K562 (cell line): ENCODE data around the gene DIAPH1. TPM values are rescaled to one million over a fixed set of nuclear protein-coding genes. Genes with fewer than 3 reads are reported as not detected.

Source experiments
- ATAC-seq: fragments of 200-7000 bp; cut with Tn5 transposase; 3 replicates; pipeline ENCODE4 v1.9.1; 2020; ENCODE audit warnings: moderate library complexity
- BruUV-seq: library from RNA; stranded (reverse); fragments of 400-500 nt; replicated peaks from 2 replicates; lab custom pipeline; 2021; lab: Mats Ljungman, UMichigan
- CTCF ChIA-PET: fragments of 300-600 bp; formaldehyde crosslinking; extraction: SDS; loops from one replicate; lab custom pipeline; 2021; ENCODE audit warnings: low intra/inter-chr PET ratio; lab: Yijun Ruan, JAX
- POLR2A ChIA-PET: fragments of 300-600, 350-650 bp; sonication (Branson Sonifier 250); formaldehyde crosslinking; extraction: SDS; loops from one replicate; lab custom pipeline; 2021; ENCODE audit warnings: antibody characterized with exemption, inconsistent platforms; lab: Yijun Ruan, JAX
- DNase-seq, 4 experiments: peaks; one replicate each; pipeline versions ENCODE4 v3.0.0 to v3.0.0-alpha.2; 2011 to 2018; ENCODE audit warnings: low spot score in 3 of 4, mixed read lengths in 3 of 4; ENCODE audit errors: extremely low read depth in 1 of 4
- FAIRE-seq: peaks from 2 replicates; lab custom pipeline; 2011; peaks lifted over from hg19 to GRCh38; lab: Jason Lieb, UNC
- H2AFZ ChIP-seq: 2 replicates; pipeline ENCODE4 v1.6.0; 2011; ENCODE audit warnings: low read depth, low read length, control low read depth, inconsistent platforms
- H3K27ac ChIP-seq: fragments of 200-600 bp; 3 replicates; pipeline ENCODE4 v1.8.0; 2011; ENCODE audit warnings: low read depth, mild to moderate bottlenecking, control low read depth, inconsistent platforms, low read length, moderate library complexity, mixed read lengths; ENCODE audit errors: extremely low read depth
- H3K27me3 ChIP-seq, 2 experiments: fragments of 300-600 bp in 1 of 2; 2 replicates in 1 of 2; 3 replicates in 1 of 2; pipeline versions ENCODE4 v1.6.0 to v1.8.0; 2011; ENCODE audit warnings: inconsistent platforms in 2 of 2, low read length in 2 of 2, mild to moderate bottlenecking in 1 of 2, mixed read lengths in 1 of 2, moderate library complexity in 1 of 2; ENCODE audit not compliant: control insufficient read depth in 2 of 2, insufficient read depth in 2 of 2
- H3K36me3 ChIP-seq: fragments of 300-600 bp; 3 replicates; pipeline ENCODE4 v1.8.0; 2011; ENCODE audit warnings: mild to moderate bottlenecking, low read length, inconsistent platforms; ENCODE audit not compliant: control insufficient read depth, insufficient read depth
- H3K4me1 ChIP-seq, 2 experiments: fragments of 200-600 bp in 1 of 2; replicated peaks in 1 of 2; 2 replicates in 1 of 2; 3 replicates in 1 of 2; pipeline versions ENCODE4 v1.5.1 to v1.8.0; 2011; ENCODE audit warnings: inconsistent platforms in 2 of 2, low read length in 2 of 2, mild to moderate bottlenecking in 1 of 2, mixed read lengths in 1 of 2, moderate library complexity in 1 of 2; ENCODE audit not compliant: control insufficient read depth in 2 of 2, insufficient read depth in 2 of 2
- H3K4me2 ChIP-seq: 2 replicates; pipeline ENCODE4 v1.6.1; 2011; ENCODE audit warnings: low read length, control low read depth, inconsistent platforms, mixed read lengths; ENCODE audit not compliant: insufficient read depth
- H3K4me3 ChIP-seq: fragments of 200-600 bp; sonication (generic), shearing (Covaris generic); 2 replicates; pipeline ENCODE4 v1.5.1; 2016; ENCODE audit warnings: control low read depth, inconsistent platforms
- H3K79me2 ChIP-seq: fragments of 200-600 bp; 3 replicates; pipeline ENCODE4 v1.8.0; 2011; ENCODE audit warnings: low read length, inconsistent platforms; ENCODE audit not compliant: control insufficient read depth, insufficient read depth
- H3K9ac ChIP-seq, 2 experiments: 2 replicates each; pipeline versions ENCODE4 v1.6.0 to v1.6.1; 2011; ENCODE audit warnings: low read depth in 2 of 2, low read length in 2 of 2, control low read depth in 1 of 2, inconsistent platforms in 1 of 2, mild to moderate bottlenecking in 1 of 2, mixed read lengths in 1 of 2; ENCODE audit not compliant: insufficient read depth in 1 of 2
- H3K9me1 ChIP-seq: one replicate; pipeline ENCODE4 v1.6.0; 2011; ENCODE audit warnings: inconsistent platforms, mild to moderate bottlenecking, low read length, moderate library complexity; ENCODE audit not compliant: control insufficient read depth, insufficient read depth
- H3K9me3 ChIP-seq: replicated peaks from 2 replicates; pipeline ENCODE4 v1.5.1; 2011; ENCODE audit warnings: low read depth, low read length, inconsistent platforms; ENCODE audit not compliant: control insufficient read depth, insufficient read depth
- H4K20me1 ChIP-seq: replicated peaks from 2 replicates; pipeline ENCODE4 v1.6.1; 2011; ENCODE audit warnings: low read length, inconsistent platforms, mixed read lengths; ENCODE audit not compliant: control insufficient read depth, insufficient read depth
- KDM5B ChIP-seq: fragments of 200-600 bp; sonication (generic); IDR thresholded peaks from 2 replicates; pipeline ENCODE4 v1.6.1; 2012; ENCODE audit warnings: low read depth, mild to moderate bottlenecking, moderate library complexity, low read length, control low read depth, inconsistent platforms; ENCODE audit not compliant: insufficient replicate concordance
- MCM7 ChIP-seq, 2 experiments: fragments of 450-650 bp; IDR thresholded peaks; 2 replicates each; pipeline ENCODE4 v1.6.1; 2016 to 2018
- NELFE ChIP-seq: IDR thresholded peaks from 2 replicates; pipeline ENCODE4 v1.6.1; 2011; ENCODE audit warnings: mild to moderate bottlenecking; ENCODE audit not compliant: insufficient read depth, insufficient read length
- NEUROD1 ChIP-seq: fragments of 150-350 bp; IDR thresholded peaks from 2 replicates; pipeline ENCODE4 v1.6.1; 2014; ENCODE audit warnings: borderline replicate concordance, low read length, low read depth; ENCODE audit not compliant: partially characterized antibody
- NFE2L1 ChIP-seq: fragments of 450-650 bp; IDR thresholded peaks from 2 replicates; pipeline ENCODE4 v1.6.1; 2016; ENCODE audit warnings: missing genetic modification characterization, low read depth, mild to moderate bottlenecking, missing compliant biosample characterization, moderate library complexity, borderline replicate concordance
- SNIP1 ChIP-seq: fragments of 450-650 bp; IDR thresholded peaks from 2 replicates; pipeline ENCODE4 v1.7.1; 2017; ENCODE audit warnings: low read depth, mild to moderate bottlenecking
- SRSF1 ChIP-seq: fragments of 200-400 bp; formaldehyde crosslinking; IDR thresholded peaks from 2 replicates; pipeline ENCODE4 v1.6.1; 2017; ENCODE audit warnings: mild to moderate bottlenecking, low read depth, low read length, moderate library complexity
- STAT5B ChIP-seq: fragments of 250-450 bp; sonication (Bioruptor Pico); IDR thresholded peaks from 2 replicates; pipeline ENCODE4 v1.8.0; 2021; ENCODE audit warnings: mild to moderate bottlenecking, inconsistent platforms
- TCF7L2 ChIP-seq: fragments of 150-350 bp; IDR thresholded peaks from 2 replicates; pipeline ENCODE4 v1.6.1; 2016; ENCODE audit warnings: low read depth, mild to moderate bottlenecking, low read length, moderate library complexity
- ZNF408 ChIP-seq: fragments of 250-450 bp; sonication (Bioruptor Pico); IDR thresholded peaks from 2 replicates; pipeline ENCODE4 v1.4.0; 2020; ENCODE audit warnings: low read depth, mild to moderate bottlenecking, moderate library complexity
- ZNF444 ChIP-seq: fragments of 250-450 bp; sonication (Bioruptor Pico); IDR thresholded peaks from 2 replicates; pipeline ENCODE4 v1.4.0; 2020; ENCODE audit warnings: mild to moderate bottlenecking, moderate library complexity
- ZNF707 ChIP-seq: fragments of 250-450 bp; sonication (Bioruptor Pico); conservative IDR thresholded peaks from 2 replicates; pipeline ENCODE4 v1.8.0; 2022; ENCODE audit warnings: inconsistent platforms, mild to moderate bottlenecking, moderate library complexity
- ZNF75A ChIP-seq: fragments of 450-650 bp; formaldehyde crosslinking; IDR thresholded peaks from 2 replicates; pipeline ENCODE4 v1.4.0; 2020; ENCODE audit warnings: mild to moderate bottlenecking
- WGBS: fragments of 100-300 bp; shearing (Covaris generic); methylation state at CpG from one replicate; pipeline ENCODE4 v1.1.6; 2016; ENCODE audit warnings: low coverage, mixed read lengths; ENCODE audit not compliant: insufficient coverage; ENCODE audit errors: missing lambda C conversion rate; 5-methylcytosine and 5-hydroxymethylcytosine counted together
- in situ Hi-C: fragments of 300-500 bp; cut with MboI; formaldehyde crosslinking; loops from 4 replicates; pipeline ENCODE4 v1.15.0; 2018; ENCODE audit warnings: inconsistent platforms, mixed read lengths
- intact Hi-C: fragments of 100-400 bp; cut with micrococcal nuclease; formaldehyde crosslinking; loops from 2 replicates; pipeline ENCODE4 v1.14.2; 2022
- polyA plus RNA-seq, 8 experiments: library from polyadenylated mRNA; depleted of rRNA in 4 of 8; stranded (reverse) in 5 of 8; unstranded in 3 of 8; fragments of >200 nt; fragmentation: Nextera tagmentation in 2 of 8; fragmentation: Illumina TruSeq in 1 of 8; extraction: Ambion mirVana in 2 of 8; extraction: Trizol in 1 of 8; gene quantifications; 2 replicates each; pipeline versions ENCODE4 v1.2.1 to v1.2.3, GENCODE V29; 2011 to 2014; ENCODE audit warnings: inconsistent platforms in 1 of 8, missing spikeins in 1 of 8
- total RNA-seq, 7 experiments: library from RNA; depleted of rRNA in 6 of 7; stranded (reverse); fragments of >200 nt in 6 of 7; fragmentation: Illumina TruSeq in 2 of 7; extraction: Trizol in 2 of 7; gene quantifications; 2 replicates each; pipeline versions ENCODE4 v1.2.1 to v1.2.3, GENCODE V29; 2011 to 2021; ENCODE audit warnings: low replicate concordance in 1 of 7
- TF ChIP-seq, protein P1 (sequence below): fragments of 200-800 bp; sonication (Bioruptor generic); IDR thresholded peaks from 2 replicates; pipeline ENCODE4 v1.6.1; 2016; ENCODE audit warnings: missing genetic modification characterization, missing compliant biosample characterization
- TF ChIP-seq, protein P2 (sequence below): sonication (generic); formaldehyde crosslinking; IDR thresholded peaks from 2 replicates; pipeline ENCODE4 v1.8.1; 2022; ENCODE audit warnings: missing genetic modification reagents
- TF ChIP-seq, protein P3 (sequence below): fragments of 250-450 bp; sonication (Bioruptor Pico); IDR thresholded peaks from 2 replicates; pipeline ENCODE4 v1.5.0; 2021

Gene DIAPH1
- total and polyA plus RNA-seq, 9 of the 15 experiments (the other 6 are each of a cell fraction or from before 2014, with no cell fraction given) = 60.8 to 328 (median 97.8) TPM

DNA sequence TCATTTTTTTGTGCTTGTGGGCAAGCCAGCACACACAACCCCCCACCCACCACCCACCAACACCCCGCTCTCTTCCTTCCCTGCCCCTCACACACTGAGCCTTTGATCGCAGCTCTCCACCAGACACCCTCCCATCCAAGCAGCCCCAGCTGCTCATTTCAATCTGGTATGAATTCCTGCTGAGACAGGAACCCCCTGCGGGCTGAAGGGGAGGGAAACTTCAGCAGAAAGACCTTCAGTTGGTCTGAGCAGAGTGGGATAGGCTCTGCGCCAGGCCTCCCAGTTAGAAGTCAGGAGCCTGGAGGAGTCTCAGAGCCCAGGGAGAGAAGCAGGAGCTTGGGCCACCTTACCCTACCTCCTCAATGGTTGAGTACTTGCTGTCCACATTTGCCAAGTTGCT lies 122.8 kb downstream of the DIAPH1 start:
- H3K36me3 ChIP-seq = no peaks in the 10 kb centered on the region
- FAIRE-seq (no peak), DNase-seq (no peak), ATAC-seq (no peak)
- no peaks in the 10 kb centered on the region for H3K9me1 ChIP-seq
- no peaks in the 10 kb centered on the region for H3K79me2 ChIP-seq
- CTCF ChIA-PET = no interaction called here
- peaks cover 0 to 15% of the 10 kb centered on the region in 2 experiments; a peak in 1 of 5 replicates for H3K4me1 ChIP-seq
- no TSS peak for BruUV-seq
- intact Hi-C loops = no loop called here
- H3K4me2 ChIP-seq = no peak overlapping the region
- WGBS = 0% methylated on average over 3 of the region's 4 CpGs
- POLR2A ChIA-PET = interaction anchor here (0.6 to 1.6 kb wide), 2 partner anchors 12 to 141 kb away, joined by 3 to 4 read pairs; partner anchors contain the start of gene RELL2
- peaks cover 13 to 54% of the 10 kb centered on the region in 2 experiments for H3K27me3 ChIP-seq
- H4K20me1 ChIP-seq = no peaks in the 10 kb centered on the region
- no peak overlapping the region for H3K9ac ChIP-seq
- H2AFZ ChIP-seq = no peak overlapping the region
- no peak overlapping the region for H3K4me3 ChIP-seq
- in situ Hi-C loops = no loop called here
- no peak overlapping the region for H3K27ac ChIP-seq
- no peaks in the 10 kb centered on the region for H3K9me3 ChIP-seq
- no peak for TF ChIP-seq ZNF75A (CRISPR knock-in tag)
- TF ChIP-seq NFE2L1 (tag) = no peak
- TF ChIP-seq, protein P1, sequence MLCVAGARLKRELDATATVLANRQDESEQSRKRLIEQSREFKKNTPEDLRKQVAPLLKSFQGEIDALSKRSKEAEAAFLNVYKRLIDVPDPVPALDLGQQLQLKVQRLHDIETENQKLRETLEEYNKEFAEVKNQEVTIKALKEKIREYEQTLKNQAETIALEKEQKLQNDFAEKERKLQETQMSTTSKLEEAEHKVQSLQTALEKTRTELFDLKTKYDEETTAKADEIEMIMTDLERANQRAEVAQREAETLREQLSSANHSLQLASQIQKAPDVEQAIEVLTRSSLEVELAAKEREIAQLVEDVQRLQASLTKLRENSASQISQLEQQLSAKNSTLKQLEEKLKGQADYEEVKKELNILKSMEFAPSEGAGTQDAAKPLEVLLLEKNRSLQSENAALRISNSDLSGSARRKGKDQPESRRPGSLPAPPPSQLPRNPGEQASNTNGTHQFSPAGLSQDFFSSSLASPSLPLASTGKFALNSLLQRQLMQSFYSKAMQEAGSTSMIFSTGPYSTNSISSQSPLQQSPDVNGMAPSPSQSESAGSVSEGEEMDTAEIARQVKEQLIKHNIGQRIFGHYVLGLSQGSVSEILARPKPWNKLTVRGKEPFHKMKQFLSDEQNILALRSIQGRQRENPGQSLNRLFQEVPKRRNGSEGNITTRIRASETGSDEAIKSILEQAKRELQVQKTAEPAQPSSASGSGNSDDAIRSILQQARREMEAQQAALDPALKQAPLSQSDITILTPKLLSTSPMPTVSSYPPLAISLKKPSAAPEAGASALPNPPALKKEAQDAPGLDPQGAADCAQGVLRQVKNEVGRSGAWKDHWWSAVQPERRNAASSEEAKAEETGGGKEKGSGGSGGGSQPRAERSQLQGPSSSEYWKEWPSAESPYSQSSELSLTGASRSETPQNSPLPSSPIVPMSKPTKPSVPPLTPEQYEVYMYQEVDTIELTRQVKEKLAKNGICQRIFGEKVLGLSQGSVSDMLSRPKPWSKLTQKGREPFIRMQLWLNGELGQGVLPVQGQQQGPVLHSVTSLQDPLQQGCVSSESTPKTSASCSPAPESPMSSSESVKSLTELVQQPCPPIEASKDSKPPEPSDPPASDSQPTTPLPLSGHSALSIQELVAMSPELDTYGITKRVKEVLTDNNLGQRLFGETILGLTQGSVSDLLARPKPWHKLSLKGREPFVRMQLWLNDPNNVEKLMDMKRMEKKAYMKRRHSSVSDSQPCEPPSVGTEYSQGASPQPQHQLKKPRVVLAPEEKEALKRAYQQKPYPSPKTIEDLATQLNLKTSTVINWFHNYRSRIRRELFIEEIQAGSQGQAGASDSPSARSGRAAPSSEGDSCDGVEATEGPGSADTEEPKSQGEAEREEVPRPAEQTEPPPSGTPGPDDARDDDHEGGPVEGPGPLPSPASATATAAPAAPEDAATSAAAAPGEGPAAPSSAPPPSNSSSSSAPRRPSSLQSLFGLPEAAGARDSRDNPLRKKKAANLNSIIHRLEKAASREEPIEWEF (CRISPR knock-in tag) = no peak
- no peak for TF ChIP-seq KDM5B
- TF ChIP-seq ZNF444 (CRISPR knock-in tag) = no peak
- no peak for TF ChIP-seq NELFE
- no peak for TF ChIP-seq SNIP1
- no peak for TF ChIP-seq TCF7L2
- no peak for TF ChIP-seq ZNF408 (CRISPR knock-in tag)
- TF ChIP-seq, protein P2, sequence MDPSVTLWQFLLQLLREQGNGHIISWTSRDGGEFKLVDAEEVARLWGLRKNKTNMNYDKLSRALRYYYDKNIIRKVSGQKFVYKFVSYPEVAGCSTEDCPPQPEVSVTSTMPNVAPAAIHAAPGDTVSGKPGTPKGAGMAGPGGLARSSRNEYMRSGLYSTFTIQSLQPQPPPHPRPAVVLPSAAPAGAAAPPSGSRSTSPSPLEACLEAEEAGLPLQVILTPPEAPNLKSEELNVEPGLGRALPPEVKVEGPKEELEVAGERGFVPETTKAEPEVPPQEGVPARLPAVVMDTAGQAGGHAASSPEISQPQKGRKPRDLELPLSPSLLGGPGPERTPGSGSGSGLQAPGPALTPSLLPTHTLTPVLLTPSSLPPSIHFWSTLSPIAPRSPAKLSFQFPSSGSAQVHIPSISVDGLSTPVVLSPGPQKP (CRISPR knock-in tag) = no peak
- TF ChIP-seq MCM7 (IDR thresholded peaks at IDR 0.05) = no peak
- TF ChIP-seq STAT5B = no peak
- no peak for TF ChIP-seq ZNF707 (CRISPR knock-in tag)
- no peak for TF ChIP-seq SRSF1
- TF ChIP-seq, protein P3, sequence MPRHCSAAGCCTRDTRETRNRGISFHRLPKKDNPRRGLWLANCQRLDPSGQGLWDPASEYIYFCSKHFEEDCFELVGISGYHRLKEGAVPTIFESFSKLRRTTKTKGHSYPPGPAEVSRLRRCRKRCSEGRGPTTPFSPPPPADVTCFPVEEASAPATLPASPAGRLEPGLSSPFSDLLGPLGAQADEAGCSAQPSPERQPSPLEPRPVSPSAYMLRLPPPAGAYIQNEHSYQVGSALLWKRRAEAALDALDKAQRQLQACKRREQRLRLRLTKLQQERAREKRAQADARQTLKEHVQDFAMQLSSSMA (CRISPR knock-in tag) = no peak
- no peak for TF ChIP-seq NEUROD1
